Spleen (tissue), 11 donors: ENCODE data around the gene SREBF1. TPM values are rescaled to one million over a fixed set of nuclear protein-coding genes. Genes with fewer than 3 reads are reported as not detected.

ENCODE experiments used
- DNase-seq: peaks from one replicate; pipeline ENCODE4 v3.0.0-alpha.2; 2020
- H3K27ac ChIP-seq, 8 donors: fragments of 200-600 bp; sonication (generic) in 7 of 8; 1 replicate in 4 of 8; 2 replicates in 4 of 8; pipeline versions ENCODE4 v1.5.0 to v1.8.0; 2016 to 2021; ENCODE audit warnings: inconsistent platforms in 4 of 8, mild to moderate bottlenecking in 4 of 8, moderate library complexity in 1 of 8
- H3K27me3 ChIP-seq, 7 donors: fragments of 200-600 bp; sonication (generic) in 6 of 7; replicated peaks in 1 of 7; 1 replicate in 4 of 7; 2 replicates in 3 of 7; pipeline versions ENCODE4 v1.5.0 to v1.8.0; 2016 to 2021; ENCODE audit warnings: inconsistent platforms in 3 of 7, mild to moderate bottlenecking in 1 of 7
- H3K36me3 ChIP-seq, 6 donors: fragments of 200-600 bp; sonication (generic) in 5 of 6; 1 replicate in 4 of 6; 2 replicates in 2 of 6; pipeline versions ENCODE4 v1.5.0 to v1.8.0; 2016 to 2021; ENCODE audit warnings: inconsistent platforms in 2 of 6
- H3K4me1 ChIP-seq, 6 donors: fragments of 200-600 bp; sonication (generic) in 5 of 6; 1 replicate in 3 of 6; 2 replicates in 3 of 6; pipeline versions ENCODE4 v1.5.0 to v1.8.0; 2016 to 2021; ENCODE audit warnings: inconsistent platforms in 3 of 6
- H3K4me3 ChIP-seq, 8 donors: fragments of 200-600 bp; sonication (generic) in 7 of 8; 1 replicate in 4 of 8; 2 replicates in 4 of 8; pipeline versions ENCODE4 v1.5.0 to v1.8.0; 2016 to 2021; ENCODE audit warnings: inconsistent platforms in 4 of 8, mild to moderate bottlenecking in 4 of 8, moderate library complexity in 2 of 8
- H3K9me3 ChIP-seq, 8 donors: fragments of 200-600 bp; sonication (generic) in 7 of 8; 1 replicate in 4 of 8; 2 replicates in 4 of 8; pipeline versions ENCODE4 v1.5.0 to v1.8.0; 2016 to 2021; ENCODE audit warnings: inconsistent platforms in 4 of 8
- POLR2A ChIP-seq, 3 donors: fragments of 450-650 bp; IDR thresholded peaks; one replicate each; pipeline ENCODE4 v1.5.1; 2017; ENCODE audit warnings: antibody characterized with exemption in 3 of 3, mild to moderate bottlenecking in 1 of 3
- POLR2AphosphoS5 ChIP-seq, 3 donors: sonication (generic); formaldehyde crosslinking; IDR thresholded peaks; one replicate each; pipeline ENCODE4 v1.5.1; 2017; ENCODE audit warnings: antibody characterized with exemption in 3 of 3
- WGBS, 5 donors: extraction: QIAGEN DNeasy Blood & Tissue Kit in 3 of 5; methylation state at CpG; one replicate each; pipeline versions ENCODE4 v1.1.5 to v1.1.7; 2013 to 2018; 5-methylcytosine and 5-hydroxymethylcytosine counted together
- intact Hi-C: fragments of 100-400 bp; cut with DNase I; formaldehyde crosslinking; loops from one replicate; pipeline ENCODE4 v1.15.0; 2023; ENCODE audit warnings: low total_unique reads
- polyA plus RNA-seq, 3 donors: library from polyadenylated mRNA; stranded (reverse); fragments of 200-250 nt; gene quantifications; one replicate each; pipeline ENCODE4 v1.2.1, GENCODE V29; 2013
- total RNA-seq, 7 donors: library from RNA; depleted of rRNA in 3 of 7; stranded (reverse); fragments of >200 nt in 3 of 7; fragmentation: NEBNext Ultra II Directional in 4 of 7; extraction: Animal tissue kit (Norgen Biotek cat#: 25700) in 4 of 7; gene quantifications; one replicate each; pipeline versions ENCODE4 v1.1.0 to v1.2.1, GENCODE V29; 2016 to 2021
- TF ChIP-seq, protein P1 (sequence below), 11 experiments: fragments of 200-600 bp in 7 of 11; fragments of 450-650 bp in 4 of 11; sonication (generic) in 4 of 11; IDR thresholded peaks in 8 of 11; conservative IDR thresholded peaks in 3 of 11; 1 replicate in 7 of 11; 2 replicates in 4 of 11; pipeline versions ENCODE4 v1.4.0 to v1.8.0; 2016 to 2021; ENCODE audit warnings: antibody characterized with exemption in 11 of 11, inconsistent platforms in 4 of 11, mild to moderate bottlenecking in 1 of 11
- donor health status: healthy with polysubstance abuse.
- donor health status: DM: no; HTN: no; CAD: no; lungs with moderate emphysema.
- donor health status: DM: no; HTN: no; CAD: no.
- donor health status: Bipolar disorder and iron deficiency.
- donor health status: healthy.
- donor health status: DM: no; HTN: no; CAD: no.
- donor health status: DM: yes; HTN: yes; CAD: no.

Gene SREBF1
- total and polyA plus RNA-seq, 10 donors: 25.0 to 74.8 (median 48.0) TPM

DNA sequence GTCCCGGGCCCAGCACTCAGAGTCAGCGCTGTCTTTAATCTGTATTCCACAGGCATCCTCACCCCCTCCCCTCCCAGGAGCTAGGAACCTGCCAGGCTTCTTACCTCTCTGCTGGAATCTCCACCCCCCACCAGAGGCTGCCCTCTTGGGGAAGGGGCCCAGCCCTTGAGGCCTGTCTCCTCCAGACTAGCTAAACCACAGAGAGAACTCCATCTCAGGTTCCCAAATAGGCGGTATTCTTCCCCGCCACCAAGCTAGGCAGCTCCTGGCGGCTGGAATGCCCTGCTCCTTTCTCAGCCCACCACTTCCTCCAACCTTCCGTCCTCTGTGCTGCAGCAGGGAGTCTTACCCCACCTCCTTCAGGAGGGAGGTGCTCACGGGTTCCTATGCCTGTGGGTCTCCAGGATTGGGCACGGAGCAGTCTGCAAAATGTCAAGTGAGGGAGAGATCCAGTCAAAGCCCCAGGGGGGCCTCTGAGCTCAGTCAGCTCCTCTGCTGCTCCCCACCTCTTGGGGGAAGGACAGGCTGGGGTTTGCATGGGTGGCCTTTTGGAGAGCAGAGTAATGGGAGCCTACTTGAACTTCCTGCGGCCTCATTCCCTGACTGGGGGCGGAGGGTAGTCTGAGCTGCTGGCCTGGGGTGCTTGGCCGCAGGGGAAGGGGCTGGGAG lies 55.7 kb downstream of the SREBF1 start:
- no peaks in the 10 kb centered on the region for H3K9me3 ChIP-seq
- H3K36me3 ChIP-seq: no peaks in the 10 kb centered on the region
- H3K4me1 ChIP-seq: peaks cover 29 to 86% (median 67%) of the 10 kb centered on the region in 6 donors
- DNase-seq: no peak
- peak overlapping the region in 6 of 8 donors; percentile 26 to 75 (median 71) for H3K27ac ChIP-seq
- H3K27me3 ChIP-seq: peaks cover 0 to 39% (median 21%) of the 10 kb centered on the region in 7 donors
- no peak for TF ChIP-seq POLR2AphosphoS5 (IDR thresholded peaks at IDR 0.05)
- TF ChIP-seq, protein P1, sequence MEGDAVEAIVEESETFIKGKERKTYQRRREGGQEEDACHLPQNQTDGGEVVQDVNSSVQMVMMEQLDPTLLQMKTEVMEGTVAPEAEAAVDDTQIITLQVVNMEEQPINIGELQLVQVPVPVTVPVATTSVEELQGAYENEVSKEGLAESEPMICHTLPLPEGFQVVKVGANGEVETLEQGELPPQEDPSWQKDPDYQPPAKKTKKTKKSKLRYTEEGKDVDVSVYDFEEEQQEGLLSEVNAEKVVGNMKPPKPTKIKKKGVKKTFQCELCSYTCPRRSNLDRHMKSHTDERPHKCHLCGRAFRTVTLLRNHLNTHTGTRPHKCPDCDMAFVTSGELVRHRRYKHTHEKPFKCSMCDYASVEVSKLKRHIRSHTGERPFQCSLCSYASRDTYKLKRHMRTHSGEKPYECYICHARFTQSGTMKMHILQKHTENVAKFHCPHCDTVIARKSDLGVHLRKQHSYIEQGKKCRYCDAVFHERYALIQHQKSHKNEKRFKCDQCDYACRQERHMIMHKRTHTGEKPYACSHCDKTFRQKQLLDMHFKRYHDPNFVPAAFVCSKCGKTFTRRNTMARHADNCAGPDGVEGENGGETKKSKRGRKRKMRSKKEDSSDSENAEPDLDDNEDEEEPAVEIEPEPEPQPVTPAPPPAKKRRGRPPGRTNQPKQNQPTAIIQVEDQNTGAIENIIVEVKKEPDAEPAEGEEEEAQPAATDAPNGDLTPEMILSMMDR (IDR thresholded peaks at IDR 0.05 in 8 of 11, conservative IDR thresholded peaks at IDR 0.05 in 3 of 11): peak in 1 of 11 experiments; percentile 6
- no peak for TF ChIP-seq POLR2A (IDR thresholded peaks at IDR 0.05)
- 37 to 55% (median 42%) methylated on average over 9 to 11 of the region's 11 CpGs for WGBS, 5 donors
- peak overlapping the region in 5 of 8 donors; percentile 47 to 71 (median 55) for H3K4me3 ChIP-seq
- intact Hi-C loops: no loop called here

DNA sequence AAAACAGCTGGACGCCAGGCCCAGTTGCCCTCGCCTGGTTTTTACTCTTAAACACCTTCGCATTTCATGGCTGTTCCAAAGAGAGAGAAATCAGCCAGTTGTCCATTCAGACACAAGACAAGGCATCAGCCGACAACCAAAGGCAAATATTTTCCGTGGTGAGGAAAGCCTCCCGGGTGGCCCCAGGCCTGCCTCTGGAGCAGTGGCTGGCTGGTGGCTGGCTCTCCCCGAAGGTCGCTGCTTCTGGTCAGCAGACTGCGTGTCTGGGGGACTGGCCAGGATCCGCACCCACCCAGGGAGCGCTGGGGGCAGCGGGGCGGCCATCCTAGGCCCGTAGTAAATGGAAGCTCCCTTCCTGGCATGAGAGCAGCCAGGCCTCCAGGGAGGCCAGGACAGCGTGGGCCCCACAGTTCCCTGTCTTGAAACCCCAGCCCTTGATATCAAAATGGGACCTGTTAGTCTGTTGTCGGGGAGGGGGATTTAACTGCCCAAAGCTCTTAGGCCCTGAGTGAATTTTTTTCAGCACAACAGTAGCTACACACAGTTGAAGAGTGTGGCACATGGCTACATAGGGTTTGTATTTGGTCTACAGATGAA lies 57.7 kb downstream of the SREBF1 start:
- intact Hi-C loops: no loop called here
- Histone ChIP-seq H3K4me1 (peaks cover 18 to 79% (median 52%) of the 10 kb centered on the region in 6 donors), H3K27me3 (peaks cover 0 to 35% (median 21%) of the 10 kb centered on the region in 7 donors), H3K27ac (peak overlapping the region in 6 of 8 donors; percentile 46 to 71 (median 52)), H3K36me3 (no peaks in the 10 kb centered on the region), H3K9me3 (no peaks in the 10 kb centered on the region), H3K4me3 (no peak overlapping the region)
- 75 to 88% (median 79%) methylated on average over 5 to 16 of the region's 16 CpGs for WGBS, 5 donors
- TF ChIP-seq POLR2AphosphoS5 (IDR thresholded peaks at IDR 0.05): no peak
- TF ChIP-seq, protein P1 (IDR thresholded peaks at IDR 0.05 in 8 of 11, conservative IDR thresholded peaks at IDR 0.05 in 3 of 11): no peak
- TF ChIP-seq POLR2A (IDR thresholded peaks at IDR 0.05): no peak
- no peak for DNase-seq

DNA sequence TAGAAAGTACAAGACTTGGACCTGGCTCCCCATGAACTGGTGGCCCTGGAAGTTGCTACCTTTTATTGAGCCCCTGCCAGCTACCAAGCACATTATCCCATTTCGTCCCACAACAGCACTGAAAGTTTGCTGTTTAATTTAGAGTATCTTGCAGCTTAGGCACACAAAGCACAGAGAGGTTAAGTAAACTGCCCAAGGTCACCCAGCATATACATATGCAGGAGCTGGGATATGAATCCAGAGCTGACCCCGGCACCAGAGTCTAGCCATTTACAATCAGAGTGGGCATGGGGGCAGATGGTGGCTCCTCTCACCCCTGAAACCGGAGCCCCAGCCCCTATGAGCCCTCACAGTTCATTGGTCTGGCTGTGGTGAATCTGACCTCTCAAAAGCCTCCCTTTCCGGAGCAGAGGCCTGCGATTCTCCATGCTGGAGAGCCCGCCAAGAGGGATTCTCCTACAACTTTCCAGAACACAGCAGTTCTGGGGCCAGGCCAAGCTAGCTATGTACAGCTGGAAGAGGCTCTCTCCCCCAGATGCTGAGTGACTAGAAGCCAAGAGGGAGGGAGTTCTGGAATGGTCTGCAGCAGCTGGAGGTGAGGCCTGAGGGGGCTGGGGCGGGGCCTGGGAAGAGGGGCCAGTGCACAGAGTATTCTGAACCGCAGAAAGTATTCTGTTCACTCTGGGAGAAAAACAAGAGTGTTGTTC lies 58.3 kb downstream of the SREBF1 start:
- intact Hi-C loops: no loop called here
- Histone ChIP-seq H3K9me3 (no peaks in the 10 kb centered on the region), H3K4me3 (no peak overlapping the region), H3K27me3 (peaks cover 0 to 29% (median 21%) of the 10 kb centered on the region in 7 donors), H3K4me1 (peaks cover 11 to 79% (median 51%) of the 10 kb centered on the region in 6 donors), H3K36me3 (no peaks in the 10 kb centered on the region), H3K27ac (peak overlapping the region in 6 of 8 donors; percentile 46 to 71 (median 52))
- TF ChIP-seq POLR2AphosphoS5 (IDR thresholded peaks at IDR 0.05): peak in 1 of 3 donors; percentile 51
- TF ChIP-seq POLR2A (IDR thresholded peaks at IDR 0.05): no peak
- 80 to 86% (median 81%) methylated on average over 5 to 8 of the region's 8 CpGs for WGBS, 5 donors
- no peak for DNase-seq

DNA sequence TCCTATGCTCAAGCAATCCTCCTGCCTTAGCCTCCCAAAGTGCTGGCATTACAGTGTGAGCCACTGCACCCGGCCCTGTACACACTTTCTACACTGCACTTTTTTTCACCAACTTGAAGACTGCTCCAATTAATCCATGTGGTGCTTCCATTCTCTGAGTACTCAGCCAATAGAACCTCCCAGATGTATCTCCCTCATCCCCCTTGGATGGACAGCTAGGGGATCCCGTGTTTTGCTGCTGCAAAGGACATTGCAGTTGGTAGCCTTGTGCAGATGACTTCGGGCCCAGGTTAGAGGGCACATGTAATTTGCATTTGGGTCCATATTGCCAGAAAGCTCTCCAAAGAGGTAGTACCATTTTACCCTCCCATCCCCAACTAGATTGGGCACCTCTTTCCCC lies 59.9 kb downstream of the SREBF1 start:
- peaks cover 0 to 13% (median 8%) of the 10 kb centered on the region in 7 donors for H3K27me3 ChIP-seq
- DNase-seq: no peak
- no peaks in the 10 kb centered on the region for H3K36me3 ChIP-seq
- no peak overlapping the region for H3K27ac ChIP-seq
- TF ChIP-seq POLR2A (IDR thresholded peaks at IDR 0.05): no peak
- 50 to 85% (median 75%) methylated on average over 3 of the region's 3 CpGs for WGBS, 5 donors
- H3K4me1 ChIP-seq: peaks cover 5 to 72% (median 41%) of the 10 kb centered on the region in 6 donors
- no peak overlapping the region for H3K4me3 ChIP-seq
- intact Hi-C loops: no loop called here
- H3K9me3 ChIP-seq: no peaks in the 10 kb centered on the region
